ENCODE measurements around the gene TF.

DNA sequence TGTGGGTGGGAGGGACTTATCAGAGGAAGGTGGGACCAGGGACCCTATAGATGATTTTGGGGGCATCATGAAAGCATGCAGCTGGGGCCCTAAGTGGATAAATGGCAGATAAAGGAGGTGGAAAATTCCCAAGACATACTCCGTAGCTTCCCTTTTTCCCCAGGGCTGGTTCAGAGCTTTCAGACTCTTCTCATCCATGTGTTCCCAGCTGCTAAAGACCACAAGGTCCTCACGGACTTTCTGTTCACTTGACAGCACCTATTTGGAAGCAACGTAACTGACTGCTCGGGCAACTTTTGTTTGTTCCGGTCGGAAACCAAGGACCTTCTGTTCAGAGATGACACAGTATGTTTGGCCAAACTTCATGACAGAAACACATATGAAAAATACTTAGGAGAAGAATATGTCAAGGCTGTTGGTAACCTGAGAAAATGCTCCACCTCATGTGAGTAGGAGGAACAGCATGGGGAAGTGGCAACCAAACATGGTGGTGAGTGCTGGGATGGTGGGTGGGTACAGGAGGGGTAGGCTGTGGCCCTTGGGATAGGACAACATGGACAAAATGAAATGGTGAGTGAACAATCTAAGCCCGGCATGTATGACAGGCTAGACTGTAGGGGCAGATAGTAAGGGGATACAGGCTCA is 30.7 kb downstream of the TF start:
- TF ChIP-seq, protein P1, sequence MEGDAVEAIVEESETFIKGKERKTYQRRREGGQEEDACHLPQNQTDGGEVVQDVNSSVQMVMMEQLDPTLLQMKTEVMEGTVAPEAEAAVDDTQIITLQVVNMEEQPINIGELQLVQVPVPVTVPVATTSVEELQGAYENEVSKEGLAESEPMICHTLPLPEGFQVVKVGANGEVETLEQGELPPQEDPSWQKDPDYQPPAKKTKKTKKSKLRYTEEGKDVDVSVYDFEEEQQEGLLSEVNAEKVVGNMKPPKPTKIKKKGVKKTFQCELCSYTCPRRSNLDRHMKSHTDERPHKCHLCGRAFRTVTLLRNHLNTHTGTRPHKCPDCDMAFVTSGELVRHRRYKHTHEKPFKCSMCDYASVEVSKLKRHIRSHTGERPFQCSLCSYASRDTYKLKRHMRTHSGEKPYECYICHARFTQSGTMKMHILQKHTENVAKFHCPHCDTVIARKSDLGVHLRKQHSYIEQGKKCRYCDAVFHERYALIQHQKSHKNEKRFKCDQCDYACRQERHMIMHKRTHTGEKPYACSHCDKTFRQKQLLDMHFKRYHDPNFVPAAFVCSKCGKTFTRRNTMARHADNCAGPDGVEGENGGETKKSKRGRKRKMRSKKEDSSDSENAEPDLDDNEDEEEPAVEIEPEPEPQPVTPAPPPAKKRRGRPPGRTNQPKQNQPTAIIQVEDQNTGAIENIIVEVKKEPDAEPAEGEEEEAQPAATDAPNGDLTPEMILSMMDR (conservative IDR thresholded peaks at IDR 0.05 in 1 of 2, IDR thresholded peaks at IDR 0.05 in 1 of 2; ENCODE audit: extremely low read depth in 1 of 2, insufficient read depth in 1 of 2, low read depth in 1 of 2, low read length in 2 of 2), result peak in 1 of 2 donors; percentile 3
- no peak for TF ChIP-seq EZH2 (IDR thresholded peaks at IDR 0.05; ENCODE audit: borderline replicate concordance, low read length)
